NCI-H146 (cell line): Measurements from ENCODE around the gene LRRC51.
A peak's percentile ranks its signal among the peaks of the same experiment; 100 is the strongest.
"Not testable (repeated sequence)": the region's sequence is repeated elsewhere in the genome, so short reads cannot be mapped to it uniquely, and the experiment has no call there.

ENCODE experiments used
- DNase-seq: peaks from one replicate; lab custom pipeline; 2025; lab: John Stamatoyannopoulos, UW

The LRRC51 gene

GRCh38 chr11:72111300-72112142 is 30.9 kb downstream of the LRRC51 start:
- DNase-seq: no peak

GRCh38 chr11:72112143-72112977 is 31.7 kb downstream of the LRRC51 start, which contains the start of gene ANAPC15:
Gene ANAPC15, minus strand, starts transcription at chr11:72112695. Its CDS starts 1,419 bp downstream, at chr11:72111276.
- DNase-seq: peak; percentile 99

- DNase-seq: no peak
Observed at GRCh38 chr11:72112978-72113808, 32.5 kb downstream of the LRRC51 start.

GRCh38 chr11:72114570-72114969 is 33.9 kb downstream of the LRRC51 start:
- DNase-seq: no peak

- no peak for DNase-seq
Observed at GRCh38 chr11:72116019-72116755, 35.5 kb downstream of the LRRC51 start.

- DNase-seq: no peak
Observed at GRCh38 chr11:72119198-72119597, 38.5 kb downstream of the LRRC51 start.

GRCh38 chr11:72120930-72121329 is 40.3 kb downstream of the LRRC51 start:
- DNase-seq: no peak

GRCh38 chr11:72122607-72123006 is 42.0 kb downstream of the LRRC51 start:
- DNase-seq: no peak

GRCh38 chr11:72123117-72123653 is 42.5 kb downstream of the LRRC51 start:
- no peak for DNase-seq

GRCh38 chr11:72124046-72124445 is 43.4 kb downstream of the LRRC51 start:
- no peak for DNase-seq

GRCh38 chr11:72125956-72126355 is 45.3 kb downstream of the LRRC51 start:
- no peak for DNase-seq

GRCh38 chr11:72127923-72128322 is 47.3 kb downstream of the LRRC51 start:
- no peak for DNase-seq

GRCh38 chr11:72129381-72129780 is 48.7 kb downstream of the LRRC51 start:
- no peak for DNase-seq

GRCh38 chr11:72132646-72133045 is 52.0 kb downstream of the LRRC51 start:
- no peak for DNase-seq

- not testable (repeated sequence) for DNase-seq
Observed at GRCh38 chr11:72135473-72135872, 54.8 kb downstream of the LRRC51 start, which contains the start of gene FOLR3. Gene FOLR3, plus strand, starts transcription at chr11:72135725. Its CDS starts 228 bp downstream, at chr11:72135953.

GRCh38 chr11:72135891-72136683 is 55.4 kb downstream of the LRRC51 start:
- DNase-seq: no peak

- DNase-seq: no peak
Observed at GRCh38 chr11:72136684-72137262, 56.1 kb downstream of the LRRC51 start.

- no peak for DNase-seq
Observed at GRCh38 chr11:72138821-72139390, 58.3 kb downstream of the LRRC51 start.

- no peak for DNase-seq
Observed at GRCh38 chr11:72139500-72139899, 58.9 kb downstream of the LRRC51 start.
